HepG2 (cell line): ENCODE data around the gene TXN2. TPM values are rescaled to one million over a fixed set of nuclear protein-coding genes. Genes with fewer than 3 reads are reported as not detected.

Source experiments
- ATF7 ChIP-seq, 2 experiments: fragments of 450-650 bp in 1 of 2; sonication (generic) in 1 of 2; formaldehyde crosslinking in 1 of 2; IDR thresholded peaks; 2 replicates each; pipeline versions ENCODE4 v1.4.0 to v1.6.1; 2016 to 2020; ENCODE audit warnings: antibody characterized with exemption in 1 of 2, mild to moderate bottlenecking in 1 of 2, missing genetic modification reagents in 1 of 2
- BATF2 ChIP-seq: sonication (generic); formaldehyde crosslinking; IDR thresholded peaks from 2 replicates; pipeline ENCODE4 v1.8.0; 2022; ENCODE audit warnings: mild to moderate bottlenecking, missing genetic modification reagents, moderate library complexity
- CEBPZ ChIP-seq: IDR thresholded peaks from 2 replicates; pipeline ENCODE4 v1.6.1; 2012; ENCODE audit warnings: low read length, improper control_type of control experiment
- CSRNP2 ChIP-seq: sonication (generic); formaldehyde crosslinking; conservative IDR thresholded peaks from 2 replicates; pipeline ENCODE4 v1.8.0; 2022; ENCODE audit warnings: low read depth, missing genetic modification reagents
- E2F2 ChIP-seq: sonication (generic); formaldehyde crosslinking; IDR thresholded peaks from 2 replicates; pipeline ENCODE4 v1.4.0; 2020; ENCODE audit warnings: missing genetic modification reagents, borderline replicate concordance
- IKZF1 ChIP-seq: fragments of 450-650 bp; IDR thresholded peaks from 2 replicates; pipeline ENCODE4 v1.7.1; 2016
- MIER3 ChIP-seq: IDR thresholded peaks from 2 replicates; pipeline ENCODE4 v1.6.1; 2016; ENCODE audit warnings: missing compliant biosample characterization, borderline replicate concordance
- RARA ChIP-seq: IDR thresholded peaks from 2 replicates; pipeline ENCODE4 v1.6.1; 2016; ENCODE audit warnings: missing genetic modification reagents, missing compliant biosample characterization
- ZBTB37 ChIP-seq: sonication (generic); formaldehyde crosslinking; IDR thresholded peaks from 2 replicates; pipeline ENCODE4 v1.4.0; 2020; ENCODE audit warnings: mild to moderate bottlenecking, missing genetic modification reagents
- ZFP36L2 ChIP-seq: sonication (generic); formaldehyde crosslinking; IDR thresholded peaks from 2 replicates; pipeline ENCODE4 v1.4.0; 2020; ENCODE audit warnings: missing genetic modification reagents
- ZNF230 ChIP-seq: sonication (generic); formaldehyde crosslinking; IDR thresholded peaks from 2 replicates; pipeline ENCODE4 v1.4.0; 2020; ENCODE audit warnings: mild to moderate bottlenecking, missing genetic modification reagents
- ZNF34 ChIP-seq: sonication (generic); formaldehyde crosslinking; IDR thresholded peaks from 2 replicates; pipeline ENCODE4 v1.4.0; 2020; ENCODE audit warnings: mild to moderate bottlenecking, missing genetic modification reagents, borderline replicate concordance
- ZNF512 ChIP-seq: sonication (generic); formaldehyde crosslinking; IDR thresholded peaks from 2 replicates; pipeline ENCODE4 v1.4.0; 2020; ENCODE audit warnings: mild to moderate bottlenecking, missing genetic modification reagents
- ZNF530 ChIP-seq: sonication (generic); formaldehyde crosslinking; IDR thresholded peaks from 2 replicates; pipeline ENCODE4 v1.5.0; 2020; ENCODE audit warnings: low read depth, mild to moderate bottlenecking, missing genetic modification reagents
- ZNF546 ChIP-seq: sonication (generic); formaldehyde crosslinking; conservative IDR thresholded peaks from 2 replicates; pipeline ENCODE4 v1.8.1; 2023; ENCODE audit warnings: mild to moderate bottlenecking, missing genetic modification reagents
- ZNF564 ChIP-seq: sonication (generic); formaldehyde crosslinking; IDR thresholded peaks from 2 replicates; pipeline ENCODE4 v1.8.1; 2023; ENCODE audit warnings: mild to moderate bottlenecking, missing genetic modification reagents
- ZNF800 ChIP-seq: sonication (generic); formaldehyde crosslinking; IDR thresholded peaks from 2 replicates; pipeline ENCODE4 v1.4.0; 2020; ENCODE audit warnings: missing genetic modification reagents
- polyA plus RNA-seq, 8 experiments: library from polyadenylated mRNA; depleted of rRNA in 3 of 8; stranded (reverse) in 7 of 8; unstranded in 1 of 8; fragments of >200 nt; fragmentation: Illumina TruSeq in 4 of 8; extraction: Trizol in 4 of 8; gene quantifications; 2 replicates each; pipeline versions ENCODE4 v1.2.1 to v1.2.3, GENCODE V29; 2011 to 2016; ENCODE audit warnings: low read depth in 4 of 8, missing spikeins in 1 of 8, mixed read lengths in 1 of 8; ENCODE audit not compliant: insufficient read depth in 1 of 8
- total RNA-seq, 5 experiments: library from RNA; depleted of rRNA; stranded (reverse); fragments of >200 nt; fragmentation: Illumina TruSeq; extraction: Trizol; gene quantifications; 2 replicates each; pipeline ENCODE4 v1.2.3, GENCODE V29; 2016; ENCODE audit warnings: low read depth in 1 of 5

Gene TXN2
- total and polyA plus RNA-seq, 2 of the 13 experiments (the other 11 are each of a cell fraction or from before 2014, with no cell fraction given): 41.4 to 109 TPM

GRCh38 chr22:36425977-36426523, 55.4 kb downstream of the TXN2 start (continued):
- TF ChIP-seq BATF2 (CRISPR knock-in tag) (no peak), IKZF1 (no peak), ZBTB37 (CRISPR knock-in tag) (no peak), CEBPZ (no peak), ZNF230 (CRISPR knock-in tag) (no peak), CSRNP2 (CRISPR knock-in tag) (no peak), ZNF530 (CRISPR knock-in tag) (no peak), ZNF546 (CRISPR knock-in tag) (no peak), ZFP36L2 (no peak), ZNF564 (CRISPR knock-in tag) (no peak), ZNF34 (CRISPR knock-in tag) (no peak), ZNF512 (CRISPR knock-in tag) (peak; percentile 86), ZNF800 (CRISPR knock-in tag) (no peak), RARA (peak; percentile 49), MIER3 (CRISPR knock-in tag) (no peak), ATF7 (IDR thresholded peaks at IDR 0.05) (no peak), ATF7 (CRISPR knock-in tag; IDR thresholded peaks at IDR 0.05) (no peak), E2F2 (no peak)
